SK-N-SH (cell line): ENCODE measurements around the gene JAKMIP1. TPM values are rescaled to one million over a fixed set of nuclear protein-coding genes. Genes with fewer than 3 reads are reported as not detected.

Experiments used
- CTCF ChIA-PET: fragments of 300-600, 350-600 bp; formaldehyde crosslinking; extraction: SDS; loops from one replicate; lab custom pipeline; 2021; lab: Yijun Ruan, JAX
- POLR2A ChIA-PET: fragments of 350-600 bp; sonication (Branson Sonifier 250); formaldehyde crosslinking; extraction: SDS; loops from one replicate; lab custom pipeline; 2020; ENCODE audit warnings: antibody characterized with exemption, inconsistent platforms; lab: Yijun Ruan, JAX
- DNase-seq: peaks from one replicate; pipeline ENCODE4 v3.0.0; 2012
- H2AFZ ChIP-seq: fragments of 200-600 bp; sonication (generic); 2 replicates; pipeline ENCODE4 v1.8.1; 2016; ENCODE audit warnings: antibody characterized with exemption, mild to moderate bottlenecking, low read depth
- H3F3A ChIP-seq: fragments of 200-600 bp; sonication (generic); replicated peaks from 2 replicates; pipeline ENCODE3; 2016; ENCODE audit warnings: antibody characterized with exemption, mild to moderate bottlenecking; ENCODE audit not compliant: insufficient read depth
- H3K27ac ChIP-seq, 2 experiments: fragments of 200-500 bp in 1 of 2; fragments of 200-600 bp in 1 of 2; sonication (Bioruptor generic) in 1 of 2; sonication (generic), shearing (Covaris generic) in 1 of 2; 2 replicates each; pipeline versions ENCODE4 v1.5.1 to v1.6.1; 2014 to 2016; ENCODE audit warnings: low read depth in 2 of 2, inconsistent platforms in 1 of 2, low read length in 1 of 2, mild to moderate bottlenecking in 1 of 2, mixed read lengths in 1 of 2
- H3K27me3 ChIP-seq: fragments of 200-600 bp; sonication (generic), shearing (Covaris generic); 2 replicates; pipeline ENCODE4 v1.6.1; 2016; ENCODE audit warnings: mixed run types; ENCODE audit not compliant: insufficient read depth
- H3K36me3 ChIP-seq, 2 experiments: fragments of 200-500 bp in 1 of 2; fragments of 200-600 bp in 1 of 2; sonication (Bioruptor generic) in 1 of 2; sonication (generic) in 1 of 2; replicated peaks in 1 of 2; 2 replicates each; pipeline versions ENCODE3 to v1.5.1; 2014 to 2016; ENCODE audit warnings: low read length in 1 of 2, mild to moderate bottlenecking in 1 of 2; ENCODE audit not compliant: insufficient read depth in 2 of 2, control insufficient read depth in 1 of 2
- H3K4me1 ChIP-seq, 2 experiments: fragments of 200-500 bp in 1 of 2; fragments of 200-600 bp in 1 of 2; sonication (Bioruptor generic) in 1 of 2; sonication (generic), shearing (Covaris generic) in 1 of 2; 2 replicates each; pipeline versions ENCODE4 v1.5.1 to v1.6.1; 2014 to 2016; ENCODE audit warnings: low read depth in 1 of 2, low read length in 1 of 2, mixed run types in 1 of 2; ENCODE audit not compliant: insufficient read depth in 2 of 2, control insufficient read depth in 1 of 2
- H3K4me2 ChIP-seq: fragments of 200-600 bp; sonication (generic), shearing (Covaris generic); 2 replicates; pipeline ENCODE4 v1.6.1; 2017; ENCODE audit warnings: mixed run types
- H3K4me3 ChIP-seq, 2 experiments: fragments of 200-500 bp in 1 of 2; fragments of 200-600 bp in 1 of 2; sonication (Bioruptor generic) in 1 of 2; sonication (generic), shearing (Covaris generic) in 1 of 2; 2 replicates each; pipeline versions ENCODE4 v1.5.1 to v1.8.1; 2014 to 2016; ENCODE audit warnings: low read depth in 2 of 2, inconsistent platforms in 1 of 2, low read length in 1 of 2, mild to moderate bottlenecking in 1 of 2, mixed read lengths in 1 of 2, moderate library complexity in 1 of 2
- H3K79me2 ChIP-seq: fragments of 200-600 bp; sonication (generic); 2 replicates; pipeline ENCODE4 v1.8.1; 2017; ENCODE audit warnings: mild to moderate bottlenecking; ENCODE audit not compliant: insufficient read depth
- H3K9ac ChIP-seq: fragments of 200-600 bp; sonication (generic); 2 replicates; pipeline ENCODE4 v1.6.1; 2017; ENCODE audit warnings: mixed run types
- H3K9me2 ChIP-seq: fragments of 200-600 bp; sonication (generic); 2 replicates; pipeline ENCODE4 v1.6.1; 2017; ENCODE audit warnings: mixed run types
- H3K9me3 ChIP-seq: fragments of 200-600 bp; sonication (generic); 2 replicates; pipeline ENCODE4 v1.6.1; 2017; ENCODE audit warnings: mixed run types, mild to moderate bottlenecking, moderate library complexity
- H4K20me1 ChIP-seq: fragments of 200-600 bp; sonication (generic); 2 replicates; pipeline ENCODE4 v1.6.1; 2017; ENCODE audit warnings: mild to moderate bottlenecking, mixed run types; ENCODE audit not compliant: insufficient read depth
- ELF1 ChIP-seq: IDR thresholded peaks from 2 replicates; pipeline ENCODE4 v1.4.0; 2012
- EP300 ChIP-seq, 2 experiments: IDR thresholded peaks; 2 replicates each; pipeline versions ENCODE4 v1.4.0 to v1.6.1; 2012; ENCODE audit warnings: borderline replicate concordance in 1 of 2, low read depth in 1 of 2, low read length in 1 of 2
- EZH2phosphoT487 ChIP-seq: fragments of 200-600 bp; sonication (generic); IDR thresholded peaks from 2 replicates; pipeline ENCODE4 v1.6.1; 2017; ENCODE audit warnings: low read depth, mixed run types, mild to moderate bottlenecking, antibody characterized with exemption, moderate library complexity, borderline replicate concordance
- FOSL2 ChIP-seq: IDR thresholded peaks from 2 replicates; pipeline ENCODE4 v1.4.0; 2012; ENCODE audit warnings: low read depth, mild to moderate bottlenecking, moderate library complexity, borderline replicate concordance
- FOXM1 ChIP-seq: IDR thresholded peaks from 2 replicates; pipeline ENCODE4 v1.4.0; 2012; ENCODE audit warnings: low read depth, mild to moderate bottlenecking
- GABPA ChIP-seq: IDR thresholded peaks from 2 replicates; pipeline ENCODE4 v1.4.0; 2012; ENCODE audit warnings: low read depth, mild to moderate bottlenecking
- JUND ChIP-seq: IDR thresholded peaks from 2 replicates; pipeline ENCODE4 v1.4.0; 2012
- MXI1 ChIP-seq: IDR thresholded peaks from 2 replicates; pipeline ENCODE4 v1.6.1; 2012; ENCODE audit warnings: mild to moderate bottlenecking, low read depth, low read length, improper control_type of control experiment
- NRF1 ChIP-seq: IDR thresholded peaks from 2 replicates; pipeline ENCODE4 v1.6.1; 2012; ENCODE audit warnings: low read depth, mild to moderate bottlenecking, low read length
- RAD21 ChIP-seq: IDR thresholded peaks from 2 replicates; pipeline ENCODE4 v1.6.1; 2012; ENCODE audit warnings: mild to moderate bottlenecking, low read length
- RCOR1 ChIP-seq: fragments of 150-350 bp; IDR thresholded peaks from 2 replicates; pipeline ENCODE4 v1.6.1; 2017; ENCODE audit warnings: antibody characterized with exemption, low read length
- TAF1 ChIP-seq: IDR thresholded peaks from 2 replicates; pipeline ENCODE4 v1.6.1; 2012; ENCODE audit warnings: low read depth, mild to moderate bottlenecking, low read length, moderate library complexity, borderline replicate concordance
- USF2 ChIP-seq: fragments of 150-350 bp; IDR thresholded peaks from 2 replicates; pipeline ENCODE4 v1.6.1; 2017; ENCODE audit warnings: antibody characterized with exemption, low read length, low read depth, borderline replicate concordance
- YY1 ChIP-seq: IDR thresholded peaks from 2 replicates; pipeline ENCODE4 v1.4.0; 2012; ENCODE audit warnings: low read depth, mild to moderate bottlenecking
- WGBS: methylation state at CpG from one replicate; pipeline ENCODE4 v1.1.6; 2017; ENCODE audit warnings: low lambda C conversion rate; 5-methylcytosine and 5-hydroxymethylcytosine counted together
- polyA plus RNA-seq, 3 experiments: library from polyadenylated mRNA; depleted of rRNA; stranded (reverse); fragments of >200 nt; gene quantifications; 2 replicates each; pipeline ENCODE4 v1.2.3, GENCODE V29; 2012
- TF ChIP-seq, protein P1 (sequence below): IDR thresholded peaks from 2 replicates; pipeline ENCODE4 v1.4.0; 2012; ENCODE audit warnings: low read depth, borderline replicate concordance

Gene JAKMIP1
- polyA plus RNA-seq, 1 of the 3 experiments (the other 2 are of a cell fraction): 0.54 TPM

GRCh38 chr4:6222761-6223292 is 22.5 kb upstream of the JAKMIP1 start:
- Histone ChIP-seq H3K9ac (no peak overlapping the region), H3K79me2 (no peaks in the 10 kb centered on the region), H3K9me3 (no peaks in the 10 kb centered on the region), H4K20me1 (no peaks in the 10 kb centered on the region), H3K4me3 (no peak overlapping the region; a peak in 1 of 4 replicates), H3K4me2 (no peak overlapping the region), H3K4me1 (peaks cover 0 to 26% of the 10 kb centered on the region in 2 experiments; a peak in 2 of 4 replicates), H2AFZ (no peak overlapping the region), H3K27ac (no peak overlapping the region; a peak in 1 of 4 replicates), H3K9me2 (no peaks in the 10 kb centered on the region), H3K27me3 (no peaks in the 10 kb centered on the region), H3F3A (no peaks in the 10 kb centered on the region), H3K36me3 (no peaks in the 10 kb centered on the region)
- POLR2A ChIA-PET: interaction anchor here (1.3 kb wide), 1 partner anchor 23 kb away, joined by 3 read pairs; no protein-coding TSS in a partner anchor
- TF ChIP-seq, protein P1, sequence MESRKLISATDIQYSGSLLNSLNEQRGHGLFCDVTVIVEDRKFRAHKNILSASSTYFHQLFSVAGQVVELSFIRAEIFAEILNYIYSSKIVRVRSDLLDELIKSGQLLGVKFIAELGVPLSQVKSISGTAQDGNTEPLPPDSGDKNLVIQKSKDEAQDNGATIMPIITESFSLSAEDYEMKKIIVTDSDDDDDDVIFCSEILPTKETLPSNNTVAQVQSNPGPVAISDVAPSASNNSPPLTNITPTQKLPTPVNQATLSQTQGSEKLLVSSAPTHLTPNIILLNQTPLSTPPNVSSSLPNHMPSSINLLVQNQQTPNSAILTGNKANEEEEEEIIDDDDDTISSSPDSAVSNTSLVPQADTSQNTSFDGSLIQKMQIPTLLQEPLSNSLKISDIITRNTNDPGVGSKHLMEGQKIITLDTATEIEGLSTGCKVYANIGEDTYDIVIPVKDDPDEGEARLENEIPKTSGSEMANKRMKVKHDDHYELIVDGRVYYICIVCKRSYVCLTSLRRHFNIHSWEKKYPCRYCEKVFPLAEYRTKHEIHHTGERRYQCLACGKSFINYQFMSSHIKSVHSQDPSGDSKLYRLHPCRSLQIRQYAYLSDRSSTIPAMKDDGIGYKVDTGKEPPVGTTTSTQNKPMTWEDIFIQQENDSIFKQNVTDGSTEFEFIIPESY: no peak
- TF ChIP-seq FOSL2: no peak
- no peak for TF ChIP-seq GABPA
- no peak for TF ChIP-seq RCOR1
- no peak for TF ChIP-seq USF2
- TF ChIP-seq RAD21: no peak
- DNase-seq: peak; percentile 77
- CTCF ChIA-PET: interaction anchor here (2.5 kb wide), 1 partner anchor 225 kb away, joined by 14 read pairs; no protein-coding TSS in a partner anchor
- WGBS: 34% methylated on average over 10 of the region's 10 CpGs

GRCh38 chr4:6221851-6222760 is 21.8 kb upstream of the JAKMIP1 start:
- DNase-seq: peak; percentile 97
- ChIA-PET POLR2A (interaction anchor here (1.0 to 1.1 kb wide), 2 partner anchors 22 to 87 kb away, joined by 3 read pairs; partner anchors contain the start of gene JAKMIP1), CTCF (interaction anchor here (0.9 to 2.6 kb wide), 6 partner anchors 22 to 224 kb away, joined by 3 to 14 read pairs (median 4); partner anchors contain the start of gene JAKMIP1)
- H3K9ac ChIP-seq: no peak overlapping the region
- H3K36me3 ChIP-seq: no peaks in the 10 kb centered on the region
- H3K4me3 ChIP-seq: peak overlapping the region in 1 of 2 experiments; percentile 45; a peak in 2 of 4 replicates
- no peaks in the 10 kb centered on the region for H3K79me2 ChIP-seq
- peak; percentile 53; the same call in 1 of the 2 replicates for TF ChIP-seq MXI1
- no peak for TF ChIP-seq EP300 (IDR thresholded peaks at IDR 0.05; ENCODE audit: borderline replicate concordance in 1 of 2, low read depth in 1 of 2, low read length in 1 of 2)
- no peak for TF ChIP-seq FOXM1
- TF ChIP-seq GABPA: no peak
- TF ChIP-seq, protein P1: no peak
- no peak for TF ChIP-seq ELF1
- TF ChIP-seq EZH2phosphoT487: no peak
- TF ChIP-seq TAF1: no peak
- TF ChIP-seq RCOR1: peak; percentile 56
- TF ChIP-seq YY1: no peak
- no peak for TF ChIP-seq NRF1
- TF ChIP-seq JUND: no peak
- H3K4me1 ChIP-seq: peaks cover 0 to 26% of the 10 kb centered on the region in 2 experiments; a peak in 2 of 4 replicates
- H3K27ac ChIP-seq: peak overlapping the region in 1 of 2 experiments; percentile 72; a peak in 1 of 4 replicates
- H2AFZ ChIP-seq: no peak overlapping the region
- no peaks in the 10 kb centered on the region for H3K27me3 ChIP-seq
- WGBS: 17% methylated on average over 12 of the region's 84 CpGs
- H4K20me1 ChIP-seq: no peaks in the 10 kb centered on the region
- H3K9me2 ChIP-seq: no peaks in the 10 kb centered on the region
- H3K9me3 ChIP-seq: no peaks in the 10 kb centered on the region
- H3F3A ChIP-seq: no peaks in the 10 kb centered on the region
- no peak overlapping the region for H3K4me2 ChIP-seq
